MCF 10A (cell line): ENCODE data around the gene AP1S2. TPM values are rescaled to one million over a fixed set of nuclear protein-coding genes. Genes with fewer than 3 reads are reported as not detected.

Experiments used
- BruUV-seq: library from RNA; stranded (reverse); fragments of 400-500 nt; replicated peaks from 2 replicates; lab custom pipeline; 2021; lab: Mats Ljungman, UMichigan
- CTCF ChIA-PET: fragments of 300-600 bp; sonication (Branson Sonifier 250); formaldehyde crosslinking; extraction: SDS; loops from one replicate; lab custom pipeline; 2021; ENCODE audit warnings: antibody characterized with exemption, inconsistent platforms; lab: Yijun Ruan, JAX
- POLR2A ChIA-PET: fragments of 300-600, 350-650 bp; sonication (Branson Sonifier 250); formaldehyde crosslinking; extraction: SDS; loops from one replicate; lab custom pipeline; 2020; ENCODE audit warnings: antibody characterized with exemption, inconsistent platforms; lab: Yijun Ruan, JAX
- DNase-seq: peaks from one replicate; pipeline ENCODE4 v3.0.0-alpha.2; 2018; ENCODE audit not compliant: unreplicated experiment
- H3K27ac Mint-ChIP-seq: one replicate; pipeline ENCODE4 v1.8.0; 2022; ENCODE audit warnings: mild to moderate bottlenecking, low read depth, mixed read lengths; ENCODE audit not compliant: unreplicated experiment
- H3K27me3 Mint-ChIP-seq: one replicate; pipeline ENCODE4 v1.8.0; 2022; ENCODE audit warnings: mixed read lengths; ENCODE audit not compliant: insufficient read depth, unreplicated experiment
- H3K36me3 Mint-ChIP-seq: one replicate; pipeline ENCODE4 v1.8.0; 2022; ENCODE audit warnings: mild to moderate bottlenecking, moderate library complexity, mixed read lengths; ENCODE audit not compliant: insufficient read depth, unreplicated experiment
- H3K4me1 Mint-ChIP-seq: one replicate; pipeline ENCODE4 v1.8.0; 2022; ENCODE audit warnings: mixed read lengths; ENCODE audit not compliant: insufficient read depth, unreplicated experiment
- H3K4me3 Mint-ChIP-seq: one replicate; pipeline ENCODE4 v1.8.0; 2022; ENCODE audit warnings: mild to moderate bottlenecking, moderate library complexity, mixed read lengths; ENCODE audit not compliant: unreplicated experiment
- H3K9me3 Mint-ChIP-seq: one replicate; pipeline ENCODE4 v1.8.0; 2022; ENCODE audit warnings: mixed read lengths; ENCODE audit not compliant: unreplicated experiment
- CTCF ChIP-seq: fragments of 200-600 bp; IDR thresholded peaks from one replicate; pipeline ENCODE4 v1.8.0; 2022; ENCODE audit warnings: antibody characterized with exemption, mild to moderate bottlenecking; ENCODE audit not compliant: unreplicated experiment
- intact Hi-C: fragments of 100-400 bp; cut with micrococcal nuclease; formaldehyde crosslinking; loops from 2 replicates; pipeline ENCODE4 v1.14.1; 2022
- total RNA-seq: library from RNA; stranded (reverse); gene quantifications from 2 replicates; pipeline ENCODE4 v1.2.3, GENCODE V29; 2022

Gene AP1S2
- total RNA-seq, 1 experiment from 2014 or later, result 9.4 TPM

GRCh38 chrX:15854080-15854655, 445 bp downstream of the AP1S2 start:
- Mint-ChIP-seq H3K4me3 (peak overlapping the region; percentile 93), H3K27me3 (peaks cover 34% of the 10 kb centered on the region), H3K9me3 (no peaks in the 10 kb centered on the region), H3K4me1 (peaks cover 6% of the 10 kb centered on the region), H3K27ac (no peak overlapping the region), H3K36me3 (no peaks in the 10 kb centered on the region)
- BruUV-seq, result no TSS peak
- POLR2A ChIA-PET, result interaction anchor here (1.2 to 2.2 kb wide), 3 partner anchors 64 to 865 kb away, joined by 3 to 20 read pairs (median 12); partner anchors contain the start of genes SYAP1 and ZRSR2
- intact Hi-C loops, result loop anchor here (5.0 to 10.0 kb wide), 2 partner anchors 62 to 581 kb away; partner anchors contain the start of gene ZRSR2
- CTCF ChIA-PET, result interaction anchor here (0.7 to 1.1 kb wide), 3 partner anchors 20 to 383 kb away, joined by 3 to 4 read pairs (median 3); no protein-coding TSS in a partner anchor
- no peak for TF ChIP-seq CTCF
- DNase-seq, result peak; percentile 39

- H3K4me3 Mint-ChIP-seq, result peak overlapping the region; percentile 93
- no peak overlapping the region for H3K27ac Mint-ChIP-seq
- H3K36me3 Mint-ChIP-seq, result no peaks in the 10 kb centered on the region
- ChIA-PET CTCF (no interaction called here), POLR2A (no interaction called here)
- no peaks in the 10 kb centered on the region for H3K9me3 Mint-ChIP-seq
- peak; percentile 11 for DNase-seq
- TF ChIP-seq CTCF, result no peak
- peaks cover 29% of the 10 kb centered on the region for H3K27me3 Mint-ChIP-seq
- peaks cover 6% of the 10 kb centered on the region for H3K4me1 Mint-ChIP-seq
- intact Hi-C loops, result loop anchor here (5.0 to 10.0 kb wide), 2 partner anchors 61 to 581 kb away; partner anchors contain the start of gene ZRSR2
- BruUV-seq, result no TSS peak
Measured at GRCh38 chrX:15853586-15854079, 980 bp downstream of the AP1S2 start.

GRCh38 chrX:15849555-15849954, 5.1 kb downstream of the AP1S2 start:
- Mint-ChIP-seq H3K9me3 (no peaks in the 10 kb centered on the region), H3K27me3 (peaks cover 34% of the 10 kb centered on the region), H3K36me3 (no peaks in the 10 kb centered on the region), H3K4me3 (no peak overlapping the region), H3K4me1 (no peaks in the 10 kb centered on the region), H3K27ac (no peak overlapping the region)
- POLR2A ChIA-PET, result interaction anchor here (1.3 kb wide), 1 partner anchor 59 kb away, joined by 3 read pairs; the partner anchor contains the start of gene ZRSR2
- CTCF ChIA-PET, result interaction anchor here (0.6 to 1.9 kb wide), 3 partner anchors 9 to 123 kb away, joined by 3 to 9 read pairs (median 6); no protein-coding TSS in a partner anchor
- no peak for TF ChIP-seq CTCF
- intact Hi-C loops, result no loop called here
- no TSS peak for BruUV-seq
- DNase-seq, result peak; percentile 22

GRCh38 chrX:15848576-15848975, 6.0 kb downstream of the AP1S2 start:
- Mint-ChIP-seq H3K36me3 (peaks cover 5% of the 10 kb centered on the region), H3K4me1 (no peaks in the 10 kb centered on the region), H3K27me3 (peaks cover 34% of the 10 kb centered on the region), H3K27ac (no peak overlapping the region), H3K9me3 (no peaks in the 10 kb centered on the region), H3K4me3 (no peak overlapping the region)
- DNase-seq, result no peak
- BruUV-seq, result no TSS peak
- ChIA-PET CTCF (interaction anchor here (0.6 to 1.9 kb wide), 4 partner anchors 8 to 711 kb away, joined by 3 to 9 read pairs (median 4); no protein-coding TSS in a partner anchor), POLR2A (no interaction called here)
- TF ChIP-seq CTCF, result no peak
- intact Hi-C loops, result no loop called here
